K562 (cell line): ENCODE data around the gene UBR1. TPM values are rescaled to one million over a fixed set of nuclear protein-coding genes. Genes with fewer than 3 reads are reported as not detected.

Experiments
- ATAC-seq: fragments of 200-7000 bp; cut with Tn5 transposase; 3 replicates; pipeline ENCODE4 v1.9.1; 2020; ENCODE audit warnings: moderate library complexity
- BruUV-seq: library from RNA; stranded (reverse); fragments of 400-500 nt; replicated peaks from 2 replicates; lab custom pipeline; 2021; lab: Mats Ljungman, UMichigan
- CTCF ChIA-PET: fragments of 300-600 bp; formaldehyde crosslinking; extraction: SDS; loops from one replicate; lab custom pipeline; 2021; ENCODE audit warnings: low intra/inter-chr PET ratio; lab: Yijun Ruan, JAX
- POLR2A ChIA-PET: fragments of 300-600, 350-650 bp; sonication (Branson Sonifier 250); formaldehyde crosslinking; extraction: SDS; loops from one replicate; lab custom pipeline; 2021; ENCODE audit warnings: antibody characterized with exemption, inconsistent platforms; lab: Yijun Ruan, JAX
- DNase-seq, 4 experiments: peaks; one replicate each; pipeline versions ENCODE4 v3.0.0 to v3.0.0-alpha.2; 2011 to 2018; ENCODE audit warnings: low spot score in 3 of 4, mixed read lengths in 3 of 4; ENCODE audit errors: extremely low read depth in 1 of 4
- FAIRE-seq: peaks from 2 replicates; lab custom pipeline; 2011; peaks lifted over from hg19 to GRCh38; lab: Jason Lieb, UNC
- H2AFZ ChIP-seq: 2 replicates; pipeline ENCODE4 v1.6.0; 2011; ENCODE audit warnings: low read depth, low read length, control low read depth, inconsistent platforms
- H3K27ac ChIP-seq: fragments of 200-600 bp; 3 replicates; pipeline ENCODE4 v1.8.0; 2011; ENCODE audit warnings: low read depth, mild to moderate bottlenecking, control low read depth, inconsistent platforms, low read length, moderate library complexity, mixed read lengths; ENCODE audit errors: extremely low read depth
- H3K27me3 ChIP-seq, 2 experiments: fragments of 300-600 bp in 1 of 2; 2 replicates in 1 of 2; 3 replicates in 1 of 2; pipeline versions ENCODE4 v1.6.0 to v1.8.0; 2011; ENCODE audit warnings: inconsistent platforms in 2 of 2, low read length in 2 of 2, mild to moderate bottlenecking in 1 of 2, mixed read lengths in 1 of 2, moderate library complexity in 1 of 2; ENCODE audit not compliant: control insufficient read depth in 2 of 2, insufficient read depth in 2 of 2
- H3K36me3 ChIP-seq: fragments of 300-600 bp; 3 replicates; pipeline ENCODE4 v1.8.0; 2011; ENCODE audit warnings: mild to moderate bottlenecking, low read length, inconsistent platforms; ENCODE audit not compliant: control insufficient read depth, insufficient read depth
- H3K4me1 ChIP-seq, 2 experiments: fragments of 200-600 bp in 1 of 2; replicated peaks in 1 of 2; 2 replicates in 1 of 2; 3 replicates in 1 of 2; pipeline versions ENCODE4 v1.5.1 to v1.8.0; 2011; ENCODE audit warnings: inconsistent platforms in 2 of 2, low read length in 2 of 2, mild to moderate bottlenecking in 1 of 2, mixed read lengths in 1 of 2, moderate library complexity in 1 of 2; ENCODE audit not compliant: control insufficient read depth in 2 of 2, insufficient read depth in 2 of 2
- H3K4me2 ChIP-seq: 2 replicates; pipeline ENCODE4 v1.6.1; 2011; ENCODE audit warnings: low read length, control low read depth, inconsistent platforms, mixed read lengths; ENCODE audit not compliant: insufficient read depth
- H3K4me3 ChIP-seq: fragments of 200-600 bp; sonication (generic), shearing (Covaris generic); 2 replicates; pipeline ENCODE4 v1.5.1; 2016; ENCODE audit warnings: control low read depth, inconsistent platforms
- H3K79me2 ChIP-seq: fragments of 200-600 bp; 3 replicates; pipeline ENCODE4 v1.8.0; 2011; ENCODE audit warnings: low read length, inconsistent platforms; ENCODE audit not compliant: control insufficient read depth, insufficient read depth
- H3K9ac ChIP-seq, 2 experiments: 2 replicates each; pipeline versions ENCODE4 v1.6.0 to v1.6.1; 2011; ENCODE audit warnings: low read depth in 2 of 2, low read length in 2 of 2, control low read depth in 1 of 2, inconsistent platforms in 1 of 2, mild to moderate bottlenecking in 1 of 2, mixed read lengths in 1 of 2; ENCODE audit not compliant: insufficient read depth in 1 of 2
- H3K9me1 ChIP-seq: one replicate; pipeline ENCODE4 v1.6.0; 2011; ENCODE audit warnings: inconsistent platforms, mild to moderate bottlenecking, low read length, moderate library complexity; ENCODE audit not compliant: control insufficient read depth, insufficient read depth
- H3K9me3 ChIP-seq: replicated peaks from 2 replicates; pipeline ENCODE4 v1.5.1; 2011; ENCODE audit warnings: low read depth, low read length, inconsistent platforms; ENCODE audit not compliant: control insufficient read depth, insufficient read depth
- H4K20me1 ChIP-seq: replicated peaks from 2 replicates; pipeline ENCODE4 v1.6.1; 2011; ENCODE audit warnings: low read length, inconsistent platforms, mixed read lengths; ENCODE audit not compliant: control insufficient read depth, insufficient read depth
- BCL6 ChIP-seq: fragments of 250-450 bp; sonication (Bioruptor Pico); IDR thresholded peaks from 2 replicates; pipeline ENCODE4 v1.4.0; 2020
- KDM4B ChIP-seq, 2 experiments: fragments of 450-650 bp in 1 of 2; sonication (generic) in 1 of 2; IDR thresholded peaks; 2 replicates each; pipeline ENCODE4 v1.6.1; 2016 to 2017; ENCODE audit warnings: borderline replicate concordance in 2 of 2, antibody characterized with exemption in 1 of 2, low read depth in 1 of 2, mild to moderate bottlenecking in 1 of 2
- PTBP1 ChIP-seq: fragments of 200-400 bp; formaldehyde crosslinking; IDR thresholded peaks from 2 replicates; pipeline ENCODE4 v1.6.1; 2017; ENCODE audit warnings: low read depth, low read length
- ZNF57 ChIP-seq: fragments of 450-650 bp; formaldehyde crosslinking; IDR thresholded peaks from 2 replicates; pipeline ENCODE4 v1.4.0; 2020; ENCODE audit warnings: mild to moderate bottlenecking, moderate library complexity
- WGBS: fragments of 100-300 bp; shearing (Covaris generic); methylation state at CpG from one replicate; pipeline ENCODE4 v1.1.6; 2016; ENCODE audit warnings: low coverage, mixed read lengths; ENCODE audit not compliant: insufficient coverage; ENCODE audit errors: missing lambda C conversion rate; 5-methylcytosine and 5-hydroxymethylcytosine counted together
- in situ Hi-C: fragments of 300-500 bp; cut with MboI; formaldehyde crosslinking; loops from 4 replicates; pipeline ENCODE4 v1.15.0; 2018; ENCODE audit warnings: inconsistent platforms, mixed read lengths
- intact Hi-C: fragments of 100-400 bp; cut with micrococcal nuclease; formaldehyde crosslinking; loops from 2 replicates; pipeline ENCODE4 v1.14.2; 2022
- polyA plus RNA-seq, 8 experiments: library from polyadenylated mRNA; depleted of rRNA in 4 of 8; stranded (reverse) in 5 of 8; unstranded in 3 of 8; fragments of >200 nt; fragmentation: Nextera tagmentation in 2 of 8; fragmentation: Illumina TruSeq in 1 of 8; extraction: Ambion mirVana in 2 of 8; extraction: Trizol in 1 of 8; gene quantifications; 2 replicates each; pipeline versions ENCODE4 v1.2.1 to v1.2.3, GENCODE V29; 2011 to 2014; ENCODE audit warnings: inconsistent platforms in 1 of 8, missing spikeins in 1 of 8
- total RNA-seq, 7 experiments: library from RNA; depleted of rRNA in 6 of 7; stranded (reverse); fragments of >200 nt in 6 of 7; fragmentation: Illumina TruSeq in 2 of 7; extraction: Trizol in 2 of 7; gene quantifications; 2 replicates each; pipeline versions ENCODE4 v1.2.1 to v1.2.3, GENCODE V29; 2011 to 2021; ENCODE audit warnings: low replicate concordance in 1 of 7
- TF ChIP-seq, protein P1 (sequence below), 3 experiments: fragments of 200-800 bp in 1 of 3; sonication (Bioruptor generic) in 1 of 3; sonication (generic) in 1 of 3; formaldehyde crosslinking in 1 of 3; IDR thresholded peaks; 2 replicates each; pipeline versions ENCODE4 v1.6.1 to v1.8.0; 2016 to 2022; ENCODE audit warnings: mild to moderate bottlenecking in 2 of 3, missing compliant biosample characterization in 2 of 3, missing genetic modification characterization in 2 of 3, missing genetic modification reagents in 1 of 3
- TF ChIP-seq, protein P2 (sequence below): sonication (generic); formaldehyde crosslinking; IDR thresholded peaks from 2 replicates; pipeline ENCODE4 v1.8.0; 2023; ENCODE audit warnings: mild to moderate bottlenecking, missing genetic modification reagents
- TF ChIP-seq, protein P3 (sequence below): fragments of 450-650 bp; formaldehyde crosslinking; IDR thresholded peaks from 2 replicates; pipeline ENCODE4 v1.4.0; 2020; ENCODE audit warnings: mild to moderate bottlenecking

Gene UBR1
- total and polyA plus RNA-seq, 9 of the 15 experiments (the other 6 are each of a cell fraction or from before 2014, with no cell fraction given): 5.8 to 30.7 (median 15.3) TPM

DNA sequence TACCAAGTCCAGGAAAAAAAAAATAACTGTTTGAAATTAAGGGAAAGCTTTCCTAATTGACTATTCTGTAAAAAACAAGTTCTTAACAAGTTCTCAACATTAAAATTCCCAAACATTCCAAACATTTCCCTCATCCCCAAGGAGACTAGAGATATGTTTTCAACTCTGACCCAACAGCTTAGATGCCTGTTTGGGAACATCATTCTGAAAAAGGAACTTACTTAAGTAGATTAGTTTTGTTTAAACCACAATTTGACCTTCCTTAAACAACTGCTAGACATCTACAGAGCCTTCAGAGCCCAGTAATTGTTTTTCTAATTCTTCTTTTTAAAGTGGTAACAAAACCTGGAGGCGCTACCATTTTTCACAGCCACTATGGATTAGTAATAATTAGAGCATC is 12.8 kb downstream of the UBR1 start:
- no peak overlapping the region for H2AFZ ChIP-seq
- CTCF ChIA-PET: no interaction called here
- no peaks in the 10 kb centered on the region for H4K20me1 ChIP-seq
- H3K27ac ChIP-seq: no peak overlapping the region
- 92% methylated on average over 1 of the region's 1 CpG for WGBS
- TF ChIP-seq, protein P1, sequence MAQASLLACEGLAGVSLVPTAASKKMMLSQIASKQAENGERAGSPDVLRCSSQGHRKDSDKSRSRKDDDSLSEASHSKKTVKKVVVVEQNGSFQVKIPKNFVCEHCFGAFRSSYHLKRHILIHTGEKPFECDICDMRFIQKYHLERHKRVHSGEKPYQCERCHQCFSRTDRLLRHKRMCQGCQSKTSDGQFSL (CRISPR knock-in tag; IDR thresholded peaks at IDR 0.05): no peak
- TF ChIP-seq, protein P1 (tag; IDR thresholded peaks at IDR 0.05): no peak
- TF ChIP-seq ZNF57 (no peak), BCL6 (CRISPR knock-in tag) (no peak), KDM4B (IDR thresholded peaks at IDR 0.05; ENCODE audit: borderline replicate concordance in 2 of 2, low read depth in 1 of 2) (no peak), PTBP1 (no peak)
- TF ChIP-seq, protein P2, sequence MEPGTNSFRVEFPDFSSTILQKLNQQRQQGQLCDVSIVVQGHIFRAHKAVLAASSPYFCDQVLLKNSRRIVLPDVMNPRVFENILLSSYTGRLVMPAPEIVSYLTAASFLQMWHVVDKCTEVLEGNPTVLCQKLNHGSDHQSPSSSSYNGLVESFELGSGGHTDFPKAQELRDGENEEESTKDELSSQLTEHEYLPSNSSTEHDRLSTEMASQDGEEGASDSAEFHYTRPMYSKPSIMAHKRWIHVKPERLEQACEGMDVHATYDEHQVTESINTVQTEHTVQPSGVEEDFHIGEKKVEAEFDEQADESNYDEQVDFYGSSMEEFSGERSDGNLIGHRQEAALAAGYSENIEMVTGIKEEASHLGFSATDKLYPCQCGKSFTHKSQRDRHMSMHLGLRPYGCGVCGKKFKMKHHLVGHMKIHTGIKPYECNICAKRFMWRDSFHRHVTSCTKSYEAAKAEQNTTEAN (CRISPR knock-in tag): no peak
- TF ChIP-seq, protein P3, sequence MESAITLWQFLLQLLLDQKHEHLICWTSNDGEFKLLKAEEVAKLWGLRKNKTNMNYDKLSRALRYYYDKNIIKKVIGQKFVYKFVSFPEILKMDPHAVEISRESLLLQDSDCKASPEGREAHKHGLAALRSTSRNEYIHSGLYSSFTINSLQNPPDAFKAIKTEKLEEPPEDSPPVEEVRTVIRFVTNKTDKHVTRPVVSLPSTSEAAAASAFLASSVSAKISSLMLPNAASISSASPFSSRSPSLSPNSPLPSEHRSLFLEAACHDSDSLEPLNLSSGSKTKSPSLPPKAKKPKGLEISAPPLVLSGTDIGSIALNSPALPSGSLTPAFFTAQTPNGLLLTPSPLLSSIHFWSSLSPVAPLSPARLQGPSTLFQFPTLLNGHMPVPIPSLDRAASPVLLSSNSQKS (CRISPR knock-in tag): no peak
- no peaks in the 10 kb centered on the region for H3K9me3 ChIP-seq
- H3K4me2 ChIP-seq: no peak overlapping the region
- peaks cover 80% of the 10 kb centered on the region for H3K79me2 ChIP-seq
- BruUV-seq: no TSS peak
- FAIRE-seq (no peak), ATAC-seq (no peak), DNase-seq (no peak)
- intact Hi-C loops (no loop called here), in situ Hi-C loops (no loop called here)
- H3K4me3 ChIP-seq: no peak overlapping the region
- H3K9ac ChIP-seq: no peak overlapping the region
- no peaks in the 10 kb centered on the region for H3K9me1 ChIP-seq
- peaks cover 42% of the 10 kb centered on the region for H3K36me3 ChIP-seq
- peaks cover 11 to 26% of the 10 kb centered on the region in 2 experiments for H3K4me1 ChIP-seq
- POLR2A ChIA-PET: interaction anchor here (0.8 to 1.4 kb wide), 2 partner anchors 12 to 46 kb away, joined by 3 read pairs; no protein-coding TSS in a partner anchor
- no peaks in the 10 kb centered on the region for H3K27me3 ChIP-seq
